K562 (cell line): ENCODE data around the gene ARHGAP33.

Source experiments
- BRCA1 ChIP-seq, 2 experiments: fragments of 450-650 bp in 1 of 2; sonication (generic) in 1 of 2; formaldehyde crosslinking in 1 of 2; IDR thresholded peaks; 2 replicates each; pipeline versions ENCODE4 v1.5.0 to v1.6.1; 2017 to 2020; ENCODE audit warnings: mild to moderate bottlenecking in 1 of 2, missing genetic modification reagents in 1 of 2
- FOXM1 ChIP-seq, 2 experiments: fragments of 450-650 bp in 1 of 2; sonication (generic) in 1 of 2; formaldehyde crosslinking in 1 of 2; IDR thresholded peaks; 2 replicates each; pipeline versions ENCODE4 v1.6.1 to v1.9.0; 2017 to 2022; ENCODE audit warnings: low read depth in 2 of 2, mild to moderate bottlenecking in 2 of 2, missing genetic modification reagents in 1 of 2, moderate library complexity in 1 of 2
- RBM22 ChIP-seq: fragments of 200-400 bp; formaldehyde crosslinking; IDR thresholded peaks from 2 replicates; pipeline ENCODE4 v1.6.1; 2018; ENCODE audit warnings: low read length, low read depth; ENCODE audit not compliant: poor library complexity, severe bottlenecking
- TF ChIP-seq, protein P1 (sequence below): sonication (generic); formaldehyde crosslinking; IDR thresholded peaks from 2 replicates; pipeline ENCODE4 v1.8.1; 2023; ENCODE audit warnings: mild to moderate bottlenecking, missing genetic modification reagents
- TF ChIP-seq, protein P2 (sequence below): sonication (generic); formaldehyde crosslinking; IDR thresholded peaks from 2 replicates; pipeline ENCODE4 v1.8.0; 2023; ENCODE audit warnings: missing genetic modification reagents, mild to moderate bottlenecking, borderline replicate concordance
- TF ChIP-seq, protein P3 (sequence below): fragments of 450-650 bp; IDR thresholded peaks from one replicate; pipeline ENCODE4 v1.6.1; 2018; ENCODE audit warnings: mild to moderate bottlenecking, moderate library complexity; ENCODE audit not compliant: partially characterized antibody

DNA sequence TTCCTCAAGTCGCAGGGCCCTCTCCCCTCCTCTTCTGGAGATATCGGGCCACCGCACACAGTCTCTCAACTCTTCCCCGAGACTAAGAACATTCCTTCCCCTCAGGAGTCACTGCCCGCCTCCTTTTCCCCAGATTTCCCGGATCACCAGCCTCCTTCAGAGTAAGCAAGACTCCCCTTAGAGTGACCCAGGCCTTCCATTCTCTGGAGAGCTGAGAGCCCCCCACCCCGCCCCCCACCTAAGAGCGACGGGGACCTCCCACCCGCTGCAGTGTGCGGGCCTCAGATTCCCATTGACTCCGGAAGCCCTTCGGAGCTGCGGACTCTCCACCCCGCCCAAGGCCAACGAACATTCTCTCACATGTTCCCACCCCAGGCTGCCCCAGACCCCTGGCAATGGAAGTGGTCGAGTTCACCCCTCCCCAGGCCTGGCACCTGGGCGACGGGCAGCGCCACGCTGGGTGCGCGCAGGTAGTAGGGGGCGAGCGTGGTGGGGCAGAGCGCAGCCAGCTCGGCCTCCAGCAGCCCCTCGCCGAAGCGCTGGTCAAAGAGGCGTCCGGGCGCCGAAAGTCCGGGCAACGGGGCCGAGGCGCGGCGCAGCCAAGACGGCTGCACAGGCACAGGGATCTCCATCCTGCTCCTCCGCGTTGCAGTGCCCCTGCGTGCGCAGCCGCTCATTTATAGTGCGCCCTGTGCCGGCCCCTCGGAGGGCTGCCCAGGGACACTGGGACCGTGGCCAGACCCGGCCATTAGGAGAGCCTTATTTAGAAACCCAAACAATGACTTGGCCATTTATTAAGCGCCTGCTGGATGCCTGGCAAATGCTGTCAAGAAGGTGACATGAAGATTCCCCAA lies 18.8 kb upstream of the ARHGAP33 start, which contains the start of gene HSPB6:
- TF ChIP-seq, protein P1, sequence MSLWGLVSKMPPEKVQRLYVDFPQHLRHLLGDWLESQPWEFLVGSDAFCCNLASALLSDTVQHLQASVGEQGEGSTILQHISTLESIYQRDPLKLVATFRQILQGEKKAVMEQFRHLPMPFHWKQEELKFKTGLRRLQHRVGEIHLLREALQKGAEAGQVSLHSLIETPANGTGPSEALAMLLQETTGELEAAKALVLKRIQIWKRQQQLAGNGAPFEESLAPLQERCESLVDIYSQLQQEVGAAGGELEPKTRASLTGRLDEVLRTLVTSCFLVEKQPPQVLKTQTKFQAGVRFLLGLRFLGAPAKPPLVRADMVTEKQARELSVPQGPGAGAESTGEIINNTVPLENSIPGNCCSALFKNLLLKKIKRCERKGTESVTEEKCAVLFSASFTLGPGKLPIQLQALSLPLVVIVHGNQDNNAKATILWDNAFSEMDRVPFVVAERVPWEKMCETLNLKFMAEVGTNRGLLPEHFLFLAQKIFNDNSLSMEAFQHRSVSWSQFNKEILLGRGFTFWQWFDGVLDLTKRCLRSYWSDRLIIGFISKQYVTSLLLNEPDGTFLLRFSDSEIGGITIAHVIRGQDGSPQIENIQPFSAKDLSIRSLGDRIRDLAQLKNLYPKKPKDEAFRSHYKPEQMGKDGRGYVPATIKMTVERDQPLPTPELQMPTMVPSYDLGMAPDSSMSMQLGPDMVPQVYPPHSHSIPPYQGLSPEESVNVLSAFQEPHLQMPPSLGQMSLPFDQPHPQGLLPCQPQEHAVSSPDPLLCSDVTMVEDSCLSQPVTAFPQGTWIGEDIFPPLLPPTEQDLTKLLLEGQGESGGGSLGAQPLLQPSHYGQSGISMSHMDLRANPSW (CRISPR knock-in tag), result no peak
- TF ChIP-seq, protein P2, sequence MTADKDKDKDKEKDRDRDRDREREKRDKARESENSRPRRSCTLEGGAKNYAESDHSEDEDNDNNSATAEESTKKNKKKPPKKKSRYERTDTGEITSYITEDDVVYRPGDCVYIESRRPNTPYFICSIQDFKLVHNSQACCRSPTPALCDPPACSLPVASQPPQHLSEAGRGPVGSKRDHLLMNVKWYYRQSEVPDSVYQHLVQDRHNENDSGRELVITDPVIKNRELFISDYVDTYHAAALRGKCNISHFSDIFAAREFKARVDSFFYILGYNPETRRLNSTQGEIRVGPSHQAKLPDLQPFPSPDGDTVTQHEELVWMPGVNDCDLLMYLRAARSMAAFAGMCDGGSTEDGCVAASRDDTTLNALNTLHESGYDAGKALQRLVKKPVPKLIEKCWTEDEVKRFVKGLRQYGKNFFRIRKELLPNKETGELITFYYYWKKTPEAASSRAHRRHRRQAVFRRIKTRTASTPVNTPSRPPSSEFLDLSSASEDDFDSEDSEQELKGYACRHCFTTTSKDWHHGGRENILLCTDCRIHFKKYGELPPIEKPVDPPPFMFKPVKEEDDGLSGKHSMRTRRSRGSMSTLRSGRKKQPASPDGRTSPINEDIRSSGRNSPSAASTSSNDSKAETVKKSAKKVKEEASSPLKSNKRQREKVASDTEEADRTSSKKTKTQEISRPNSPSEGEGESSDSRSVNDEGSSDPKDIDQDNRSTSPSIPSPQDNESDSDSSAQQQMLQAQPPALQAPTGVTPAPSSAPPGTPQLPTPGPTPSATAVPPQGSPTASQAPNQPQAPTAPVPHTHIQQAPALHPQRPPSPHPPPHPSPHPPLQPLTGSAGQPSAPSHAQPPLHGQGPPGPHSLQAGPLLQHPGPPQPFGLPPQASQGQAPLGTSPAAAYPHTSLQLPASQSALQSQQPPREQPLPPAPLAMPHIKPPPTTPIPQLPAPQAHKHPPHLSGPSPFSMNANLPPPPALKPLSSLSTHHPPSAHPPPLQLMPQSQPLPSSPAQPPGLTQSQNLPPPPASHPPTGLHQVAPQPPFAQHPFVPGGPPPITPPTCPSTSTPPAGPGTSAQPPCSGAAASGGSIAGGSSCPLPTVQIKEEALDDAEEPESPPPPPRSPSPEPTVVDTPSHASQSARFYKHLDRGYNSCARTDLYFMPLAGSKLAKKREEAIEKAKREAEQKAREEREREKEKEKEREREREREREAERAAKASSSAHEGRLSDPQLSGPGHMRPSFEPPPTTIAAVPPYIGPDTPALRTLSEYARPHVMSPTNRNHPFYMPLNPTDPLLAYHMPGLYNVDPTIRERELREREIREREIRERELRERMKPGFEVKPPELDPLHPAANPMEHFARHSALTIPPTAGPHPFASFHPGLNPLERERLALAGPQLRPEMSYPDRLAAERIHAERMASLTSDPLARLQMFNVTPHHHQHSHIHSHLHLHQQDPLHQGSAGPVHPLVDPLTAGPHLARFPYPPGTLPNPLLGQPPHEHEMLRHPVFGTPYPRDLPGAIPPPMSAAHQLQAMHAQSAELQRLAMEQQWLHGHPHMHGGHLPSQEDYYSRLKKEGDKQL, result no peak
- TF ChIP-seq, protein P3, sequence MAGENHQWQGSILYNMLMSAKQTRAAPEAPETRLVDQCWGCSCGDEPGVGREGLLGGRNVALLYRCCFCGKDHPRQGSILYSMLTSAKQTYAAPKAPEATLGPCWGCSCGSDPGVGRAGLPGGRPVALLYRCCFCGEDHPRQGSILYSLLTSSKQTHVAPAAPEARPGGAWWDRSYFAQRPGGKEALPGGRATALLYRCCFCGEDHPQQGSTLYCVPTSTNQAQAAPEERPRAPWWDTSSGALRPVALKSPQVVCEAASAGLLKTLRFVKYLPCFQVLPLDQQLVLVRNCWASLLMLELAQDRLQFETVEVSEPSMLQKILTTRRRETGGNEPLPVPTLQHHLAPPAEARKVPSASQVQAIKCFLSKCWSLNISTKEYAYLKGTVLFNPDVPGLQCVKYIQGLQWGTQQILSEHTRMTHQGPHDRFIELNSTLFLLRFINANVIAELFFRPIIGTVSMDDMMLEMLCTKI, result no peak
- TF ChIP-seq BRCA1 (IDR thresholded peaks at IDR 0.05) (no peak), BRCA1 (CRISPR knock-in tag; IDR thresholded peaks at IDR 0.05) (no peak), RBM22 (no peak), FOXM1 (IDR thresholded peaks at IDR 0.05; ENCODE audit: low read depth) (no peak), FOXM1 (CRISPR knock-in tag; IDR thresholded peaks at IDR 0.05; ENCODE audit: low read depth) (no peak)
